ENCODE data around the gene PON2.

Gene PON2

DNA sequence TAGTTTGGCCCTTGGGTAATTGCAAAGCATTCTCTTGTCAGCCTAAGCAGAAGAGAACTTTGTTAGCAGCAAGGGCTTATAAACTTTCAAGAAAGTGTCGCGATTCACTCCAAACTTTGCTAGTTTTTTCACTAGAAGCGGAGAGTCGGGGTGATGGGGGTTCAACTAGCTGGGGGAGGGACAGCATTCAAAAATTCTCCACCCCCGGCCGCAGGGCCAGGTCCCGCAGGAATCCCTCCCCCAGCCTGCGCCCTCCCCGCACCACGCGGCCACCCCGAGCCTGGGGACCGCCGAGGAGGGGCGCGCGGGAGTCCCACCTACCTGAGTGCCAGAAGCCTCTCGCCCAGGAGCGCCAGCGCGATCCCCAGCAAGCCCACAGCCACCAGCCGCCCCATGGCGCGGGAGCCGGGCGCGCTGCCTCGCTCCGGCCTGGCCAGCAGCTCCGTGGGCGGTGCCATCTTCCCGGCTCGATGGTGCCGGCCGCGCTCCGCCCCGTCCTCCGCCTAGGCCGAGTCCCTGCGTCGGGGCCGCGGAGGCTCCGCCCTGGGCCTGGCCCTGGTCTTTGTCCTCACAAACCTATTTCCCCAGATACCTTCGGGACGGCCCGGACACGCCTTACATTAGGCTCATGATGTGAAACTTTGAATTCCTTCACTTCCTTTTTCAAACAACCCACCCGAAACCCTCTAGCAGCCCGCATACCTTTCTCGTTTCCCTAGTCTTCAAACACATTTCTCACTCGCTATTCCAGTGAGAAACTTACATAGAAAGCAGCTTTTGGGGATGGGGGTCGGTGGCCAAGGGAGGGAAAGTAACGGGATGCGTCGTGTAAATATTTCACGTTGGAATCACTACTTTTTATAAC lies at the start of gene PON2:
Gene PON2, minus strand, starts transcription at position 472 of the 865 bp plus-strand sequence. Its CDS starts 77 bp downstream, at position 395.
- H3K4me3 ChIP-seq (ENCODE audit: low read depth, low read length) = peak within 1 kb of the TSS; percentile 85
- peak within 1 kb of the TSS; percentile 99 for H2AFZ ChIP-seq (ENCODE audit: low read length, unreplicated experiment)
- peak within 1 kb of the TSS; percentile 73 for H3K27ac ChIP-seq (ENCODE audit: low read depth, low read length)

DNA sequence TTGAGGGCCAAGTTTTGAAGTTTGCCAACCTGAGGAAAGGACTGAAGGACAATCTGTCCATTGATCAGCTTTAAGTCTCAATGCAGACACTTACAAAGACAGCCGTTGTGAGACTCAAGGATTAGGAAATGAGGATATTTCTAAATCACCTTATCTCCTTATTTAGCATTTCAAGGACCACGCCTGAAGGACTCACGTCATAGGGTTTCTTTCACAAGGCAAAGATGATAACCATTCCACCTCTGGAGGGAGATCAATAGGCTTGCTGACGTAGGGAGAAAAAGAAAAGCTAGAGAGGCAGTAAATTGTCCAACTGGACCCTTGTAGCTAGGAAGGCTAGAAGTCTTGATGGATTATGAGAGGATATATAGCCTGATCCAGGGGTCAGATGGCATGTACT lies 47.6 kb upstream of the PON2 start:
- Histone ChIP-seq H3K36me3 (ENCODE audit: insufficient read depth, low read length) (no peaks in the 10 kb centered on the region), H2AFZ (ENCODE audit: low read length, unreplicated experiment) (no peak overlapping the region), H3K4me1 (ENCODE audit: control insufficient read depth, insufficient read depth, low read length, unreplicated experiment) (no peaks in the 10 kb centered on the region), H3K27ac (ENCODE audit: low read depth, low read length) (no peak overlapping the region), H3K4me3 (ENCODE audit: low read depth, low read length) (no peak overlapping the region), H3K27me3 (ENCODE audit: insufficient read depth, low read length) (no peaks in the 10 kb centered on the region), H3K79me2 (ENCODE audit: control insufficient read depth, insufficient read depth, low read length, unreplicated experiment) (no peaks in the 10 kb centered on the region)

More for the DNA sequence above, at the start of gene PON2:
- Histone ChIP-seq H3K27me3 (ENCODE audit: insufficient read depth, low read length) (no peaks in the 10 kb centered on the region), H3K4me1 (ENCODE audit: control insufficient read depth, insufficient read depth, low read length, unreplicated experiment) (peaks cover 18% of the 10 kb centered on the region), H3K79me2 (ENCODE audit: control insufficient read depth, insufficient read depth, low read length, unreplicated experiment) (peaks cover 25% of the 10 kb centered on the region), H3K36me3 (ENCODE audit: insufficient read depth, low read length) (no peaks in the 10 kb centered on the region)

DNA sequence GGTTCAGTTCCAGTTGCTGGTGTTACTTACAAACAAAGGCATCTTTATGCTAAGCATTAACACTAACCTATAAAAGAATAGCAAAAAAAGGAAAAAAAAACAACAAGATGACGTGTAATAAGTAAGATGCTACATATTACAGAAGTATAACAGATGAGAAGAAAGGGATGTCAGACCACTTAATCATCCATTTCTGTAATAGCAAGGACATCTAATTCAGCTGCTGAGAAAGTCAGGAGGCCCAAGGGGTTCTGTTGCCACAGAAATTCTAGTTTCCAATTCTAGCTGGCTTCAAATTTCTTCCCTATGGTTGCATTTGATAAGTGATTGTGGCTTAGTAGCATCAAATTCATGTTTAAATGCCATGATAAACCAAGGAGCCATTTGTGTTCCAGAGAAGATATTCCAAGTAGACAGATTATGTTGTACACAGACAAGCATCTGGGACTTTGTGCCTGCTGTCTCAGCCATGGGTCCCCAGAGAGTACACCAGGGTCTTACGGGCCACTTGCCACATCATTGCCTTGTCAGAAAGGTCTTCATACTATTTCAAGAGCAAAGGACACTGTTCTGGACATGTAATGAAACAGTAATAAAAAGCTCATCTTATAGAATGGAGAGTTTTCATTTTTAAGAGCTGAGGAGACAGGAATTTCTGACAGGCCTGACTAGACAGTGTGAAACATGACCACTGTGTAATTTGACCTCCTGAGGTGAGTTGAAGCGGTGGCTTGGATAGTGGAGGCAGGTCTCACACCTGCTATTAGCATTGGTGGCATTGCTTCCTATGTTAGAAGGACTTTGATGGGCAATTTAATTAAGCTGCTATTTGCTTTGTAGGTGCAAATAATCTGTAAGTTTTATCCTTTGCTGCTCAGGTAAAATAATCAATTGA lies 46.7 kb upstream of the PON2 start:
- Histone ChIP-seq H3K4me1 (ENCODE audit: control insufficient read depth, insufficient read depth, low read length, unreplicated experiment) (no peaks in the 10 kb centered on the region), H3K4me3 (ENCODE audit: low read depth, low read length) (no peak overlapping the region), H3K79me2 (ENCODE audit: control insufficient read depth, insufficient read depth, low read length, unreplicated experiment) (no peaks in the 10 kb centered on the region), H2AFZ (ENCODE audit: low read length, unreplicated experiment) (no peak overlapping the region), H3K27me3 (ENCODE audit: insufficient read depth, low read length) (no peaks in the 10 kb centered on the region), H3K27ac (ENCODE audit: low read depth, low read length) (no peak overlapping the region), H3K36me3 (ENCODE audit: insufficient read depth, low read length) (no peaks in the 10 kb centered on the region)

DNA sequence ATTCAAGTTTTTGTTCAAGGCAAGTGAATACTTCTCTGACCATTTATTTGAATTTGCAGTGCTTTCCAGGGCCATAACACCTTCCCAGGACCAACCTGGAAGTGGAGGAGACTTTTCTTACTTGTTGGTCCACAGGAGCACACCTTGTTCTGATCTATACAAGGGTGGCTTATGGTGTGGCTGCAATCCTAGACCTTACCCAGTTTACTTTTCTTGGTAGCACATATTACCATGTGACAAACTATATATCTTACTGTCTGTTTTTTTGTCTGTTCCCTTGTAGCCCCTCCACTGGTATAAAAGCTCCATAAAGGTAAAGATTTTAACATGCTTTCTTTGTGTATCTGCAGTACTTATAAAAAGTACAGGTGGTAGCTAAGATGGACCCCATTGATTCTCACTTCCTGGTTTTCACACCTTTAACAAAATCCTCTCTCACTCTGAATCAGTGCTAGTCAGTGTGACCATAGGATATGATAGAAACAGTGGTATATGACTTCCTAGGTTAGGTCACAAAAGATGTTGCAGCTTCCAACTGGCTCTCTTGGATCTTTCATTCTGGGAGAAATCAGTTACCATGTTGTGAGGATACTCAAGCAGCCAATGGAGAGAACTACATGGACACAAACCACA lies 45.3 kb upstream of the PON2 start:
- H2AFZ ChIP-seq (ENCODE audit: low read length, unreplicated experiment) = no peak overlapping the region
- no peak overlapping the region for H3K27ac ChIP-seq (ENCODE audit: low read depth, low read length)
- no peaks in the 10 kb centered on the region for H3K36me3 ChIP-seq (ENCODE audit: insufficient read depth, low read length)
- H3K79me2 ChIP-seq (ENCODE audit: control insufficient read depth, insufficient read depth, low read length, unreplicated experiment) = no peaks in the 10 kb centered on the region
- no peak overlapping the region for H3K4me3 ChIP-seq (ENCODE audit: low read depth, low read length)
- no peaks in the 10 kb centered on the region for H3K27me3 ChIP-seq (ENCODE audit: insufficient read depth, low read length)
- no peaks in the 10 kb centered on the region for H3K4me1 ChIP-seq (ENCODE audit: control insufficient read depth, insufficient read depth, low read length, unreplicated experiment)

DNA sequence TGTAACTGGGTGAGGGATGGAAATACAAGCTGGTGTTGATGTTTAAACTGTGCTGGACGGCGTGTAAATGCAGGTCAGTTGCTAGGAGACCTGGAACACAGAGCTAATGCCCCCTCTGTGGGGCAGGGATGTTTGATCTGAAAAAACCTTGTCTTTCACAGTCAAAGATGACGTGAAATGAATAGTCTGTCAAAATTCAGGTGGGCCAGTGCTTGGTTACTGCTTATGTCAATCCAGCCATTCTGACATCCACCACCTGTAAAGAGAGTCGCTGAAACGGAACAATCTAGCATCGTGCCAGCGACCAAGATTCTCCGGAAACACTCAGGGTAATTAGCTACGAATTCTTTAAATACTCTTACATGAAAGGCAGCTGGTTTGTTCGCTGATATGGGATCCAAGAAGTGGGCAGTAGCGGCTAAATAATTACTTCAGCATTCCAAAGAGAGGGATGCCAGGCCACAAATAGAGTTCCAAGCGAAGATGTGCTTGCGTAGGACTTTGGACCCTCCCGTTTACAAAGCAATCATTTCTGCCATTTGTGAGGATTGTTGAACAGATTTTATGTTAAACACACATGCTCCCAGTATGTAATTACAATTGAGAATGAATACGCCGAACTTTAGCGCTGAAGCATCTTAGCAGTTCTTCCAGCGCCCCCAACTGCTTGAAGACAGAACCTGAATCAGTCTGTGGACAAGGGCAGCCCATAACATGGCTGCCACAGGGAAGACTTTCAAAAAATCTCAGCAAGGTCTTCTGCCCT lies 43.6 kb upstream of the PON2 start:
- no peak overlapping the region for H3K4me3 ChIP-seq (ENCODE audit: low read depth, low read length)
- no peaks in the 10 kb centered on the region for H3K27me3 ChIP-seq (ENCODE audit: insufficient read depth, low read length)
- H3K79me2 ChIP-seq (ENCODE audit: control insufficient read depth, insufficient read depth, low read length, unreplicated experiment) = no peaks in the 10 kb centered on the region
- no peaks in the 10 kb centered on the region for H3K4me1 ChIP-seq (ENCODE audit: control insufficient read depth, insufficient read depth, low read length, unreplicated experiment)
- no peaks in the 10 kb centered on the region for H3K36me3 ChIP-seq (ENCODE audit: insufficient read depth, low read length)
- no peak overlapping the region for H3K27ac ChIP-seq (ENCODE audit: low read depth, low read length)
- H2AFZ ChIP-seq (ENCODE audit: low read length, unreplicated experiment) = peak overlapping the region; percentile 90

DNA sequence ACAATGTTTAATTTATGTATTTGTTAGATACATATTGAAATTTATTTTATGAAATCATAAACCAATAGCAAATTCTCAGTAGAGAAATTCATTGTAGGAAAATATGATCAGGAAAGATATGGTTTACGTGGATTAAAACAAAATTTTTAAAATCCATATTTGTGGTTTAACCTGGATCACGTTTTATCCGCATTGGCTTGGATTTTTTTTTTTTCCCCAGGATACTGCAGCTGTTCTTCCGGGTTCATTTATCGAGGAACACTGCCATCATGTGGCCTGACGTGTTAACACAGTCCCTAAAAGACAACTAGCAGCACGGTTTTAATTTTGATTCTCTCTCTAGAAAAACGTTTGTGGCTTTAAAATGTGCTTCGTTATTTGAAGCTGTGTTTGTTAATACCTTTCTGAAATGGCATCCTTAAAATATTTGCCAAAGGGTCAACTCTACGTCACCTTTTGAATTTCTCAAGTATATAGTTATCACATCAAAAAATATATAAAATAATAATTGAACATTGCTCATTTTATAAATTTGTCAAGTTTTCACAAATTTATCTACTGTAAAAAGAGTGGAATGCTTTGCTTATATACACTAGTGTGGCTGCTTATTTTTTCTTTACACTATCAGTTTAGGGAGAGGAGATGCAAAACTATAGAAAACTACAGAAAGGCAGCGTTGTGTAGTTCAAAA lies 42.2 kb upstream of the PON2 start:
- H3K4me3 ChIP-seq (ENCODE audit: low read depth, low read length) = no peak overlapping the region
- H3K27ac ChIP-seq (ENCODE audit: low read depth, low read length) = no peak overlapping the region
- H2AFZ ChIP-seq (ENCODE audit: low read length, unreplicated experiment) = peak overlapping the region; percentile 16
- peaks cover 10% of the 10 kb centered on the region for H3K4me1 ChIP-seq (ENCODE audit: control insufficient read depth, insufficient read depth, low read length, unreplicated experiment)
- no peaks in the 10 kb centered on the region for H3K27me3 ChIP-seq (ENCODE audit: insufficient read depth, low read length)
- no peaks in the 10 kb centered on the region for H3K79me2 ChIP-seq (ENCODE audit: control insufficient read depth, insufficient read depth, low read length, unreplicated experiment)
- no peaks in the 10 kb centered on the region for H3K36me3 ChIP-seq (ENCODE audit: insufficient read depth, low read length)

DNA sequence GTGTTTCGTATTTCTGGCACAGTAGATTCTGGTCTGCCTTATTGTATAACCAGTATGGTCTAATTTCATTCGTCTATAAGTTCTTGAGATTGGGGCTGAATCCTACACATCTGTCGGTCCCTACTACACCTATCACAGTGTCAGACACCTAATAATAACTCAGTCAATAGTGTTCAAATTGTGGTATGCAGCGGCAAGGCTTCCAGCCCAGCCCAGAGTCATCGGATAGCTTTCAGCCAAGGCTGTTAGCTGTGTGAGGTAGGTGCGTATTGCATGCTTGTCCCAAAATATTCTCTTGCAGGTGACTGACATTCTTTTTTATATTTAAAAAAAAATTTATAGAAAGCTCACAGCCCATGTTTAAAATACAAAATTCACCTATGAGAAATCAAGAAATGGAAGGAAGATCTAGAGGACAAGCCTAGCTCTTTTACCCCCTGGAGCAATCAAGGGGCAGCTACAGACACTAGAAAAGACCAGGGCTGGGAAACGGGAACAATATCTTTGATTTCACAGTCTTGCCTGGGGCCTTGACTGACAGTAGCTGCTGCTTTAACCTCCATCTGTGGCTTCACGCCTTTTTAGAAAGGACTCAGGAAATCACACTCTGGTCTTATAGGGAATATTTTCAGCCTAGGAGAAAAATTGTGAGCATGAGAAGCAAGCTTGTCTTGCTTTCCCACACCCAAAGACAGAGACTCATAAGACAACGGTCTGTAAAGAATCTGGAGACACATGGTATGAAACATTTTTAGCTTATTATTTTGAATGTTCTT lies 41.4 kb upstream of the PON2 start:
- Histone ChIP-seq H3K4me1 (ENCODE audit: control insufficient read depth, insufficient read depth, low read length, unreplicated experiment) (peaks cover 10% of the 10 kb centered on the region), H2AFZ (ENCODE audit: low read length, unreplicated experiment) (peak overlapping the region; percentile 16), H3K36me3 (ENCODE audit: insufficient read depth, low read length) (no peaks in the 10 kb centered on the region), H3K27ac (ENCODE audit: low read depth, low read length) (no peak overlapping the region), H3K79me2 (ENCODE audit: control insufficient read depth, insufficient read depth, low read length, unreplicated experiment) (no peaks in the 10 kb centered on the region), H3K27me3 (ENCODE audit: insufficient read depth, low read length) (no peaks in the 10 kb centered on the region), H3K4me3 (ENCODE audit: low read depth, low read length) (no peak overlapping the region)

DNA sequence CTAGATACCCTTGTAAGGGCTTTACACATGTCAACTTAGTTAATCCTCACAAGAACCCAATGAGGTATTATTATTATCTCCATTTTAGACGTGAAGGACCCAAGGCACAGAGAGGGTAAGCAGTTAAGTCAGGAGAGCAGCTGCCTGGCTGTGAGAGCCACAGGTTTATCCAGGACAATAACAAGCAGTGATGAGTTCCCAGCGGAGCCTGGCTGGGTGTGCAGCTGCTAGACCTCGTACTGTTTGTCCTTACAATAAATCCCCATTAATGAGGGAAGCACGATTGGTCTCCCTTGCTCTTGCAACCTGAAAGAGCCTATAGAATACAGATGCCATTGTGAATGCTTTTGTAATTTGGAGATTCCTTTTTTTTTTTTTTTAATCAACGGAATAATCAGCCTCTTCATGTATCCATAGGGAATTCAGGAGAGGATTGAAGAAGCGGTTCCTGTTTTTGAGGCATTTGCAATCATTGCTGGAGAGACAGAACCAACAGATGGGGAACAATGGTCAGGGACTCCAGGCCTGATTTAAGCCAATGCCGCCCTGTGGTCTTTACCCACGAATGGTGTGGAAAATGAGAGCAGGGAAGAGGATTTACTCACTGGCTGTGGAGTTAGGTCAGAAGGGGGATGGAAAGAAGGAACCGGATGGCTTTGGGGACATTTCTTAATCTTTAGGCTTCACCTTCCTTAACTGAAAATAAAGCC lies 38.6 kb upstream of the PON2 start:
- no peak overlapping the region for H3K27ac ChIP-seq (ENCODE audit: low read depth, low read length)
- no peaks in the 10 kb centered on the region for H3K79me2 ChIP-seq (ENCODE audit: control insufficient read depth, insufficient read depth, low read length, unreplicated experiment)
- H3K4me3 ChIP-seq (ENCODE audit: low read depth, low read length) = no peak overlapping the region
- H3K36me3 ChIP-seq (ENCODE audit: insufficient read depth, low read length) = no peaks in the 10 kb centered on the region
- peaks cover 27% of the 10 kb centered on the region for H3K4me1 ChIP-seq (ENCODE audit: control insufficient read depth, insufficient read depth, low read length, unreplicated experiment)
- no peaks in the 10 kb centered on the region for H3K27me3 ChIP-seq (ENCODE audit: insufficient read depth, low read length)
- peak overlapping the region; percentile 42 for H2AFZ ChIP-seq (ENCODE audit: low read length, unreplicated experiment)
